ENCODE results near the gene SFXN1.

DNA sequence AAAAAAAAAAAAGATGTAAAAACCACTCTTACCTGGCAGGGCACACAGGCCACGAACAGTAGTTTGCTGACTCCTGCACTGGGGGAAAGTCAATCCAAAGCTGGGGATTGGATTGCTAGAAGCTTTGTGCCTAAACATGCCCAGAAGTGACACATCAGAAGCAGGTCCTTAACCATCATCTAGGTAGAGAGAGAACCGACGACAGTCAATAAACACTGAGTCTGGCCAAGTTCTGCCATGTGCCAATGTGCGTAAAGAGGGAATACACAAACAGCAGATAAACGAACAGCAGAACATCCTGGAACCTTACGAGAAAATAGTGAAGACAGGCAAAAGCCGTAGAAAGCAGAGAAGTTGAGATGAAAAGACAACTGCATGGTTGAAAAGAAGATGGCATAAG, 14.9 kb downstream of the SFXN1 start:
- TF ChIP-seq EP300 (IDR thresholded peaks at IDR 0.05) = no peak
- TF ChIP-seq, protein P1, sequence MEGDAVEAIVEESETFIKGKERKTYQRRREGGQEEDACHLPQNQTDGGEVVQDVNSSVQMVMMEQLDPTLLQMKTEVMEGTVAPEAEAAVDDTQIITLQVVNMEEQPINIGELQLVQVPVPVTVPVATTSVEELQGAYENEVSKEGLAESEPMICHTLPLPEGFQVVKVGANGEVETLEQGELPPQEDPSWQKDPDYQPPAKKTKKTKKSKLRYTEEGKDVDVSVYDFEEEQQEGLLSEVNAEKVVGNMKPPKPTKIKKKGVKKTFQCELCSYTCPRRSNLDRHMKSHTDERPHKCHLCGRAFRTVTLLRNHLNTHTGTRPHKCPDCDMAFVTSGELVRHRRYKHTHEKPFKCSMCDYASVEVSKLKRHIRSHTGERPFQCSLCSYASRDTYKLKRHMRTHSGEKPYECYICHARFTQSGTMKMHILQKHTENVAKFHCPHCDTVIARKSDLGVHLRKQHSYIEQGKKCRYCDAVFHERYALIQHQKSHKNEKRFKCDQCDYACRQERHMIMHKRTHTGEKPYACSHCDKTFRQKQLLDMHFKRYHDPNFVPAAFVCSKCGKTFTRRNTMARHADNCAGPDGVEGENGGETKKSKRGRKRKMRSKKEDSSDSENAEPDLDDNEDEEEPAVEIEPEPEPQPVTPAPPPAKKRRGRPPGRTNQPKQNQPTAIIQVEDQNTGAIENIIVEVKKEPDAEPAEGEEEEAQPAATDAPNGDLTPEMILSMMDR (IDR thresholded peaks at IDR 0.05) = no peak
- TF ChIP-seq POLR2AphosphoS5 (IDR thresholded peaks at IDR 0.05) = no peak
- TF ChIP-seq POLR2A (IDR thresholded peaks at IDR 0.05) = no peak
